Measurements from ENCODE around the gene TYW1.
"Not testable (repeated sequence)": the region's sequence is repeated elsewhere in the genome, so short reads cannot be mapped to it uniquely, and the experiment has no call there.

Gene TYW1

GRCh38 chr7:67076120-67076519, 79.5 kb downstream of the TYW1 start:
- H3K9me3 ChIP-seq (ENCODE audit: control insufficient read depth in 2 of 2, low read length in 2 of 2); H3K9ac ChIP-seq (ENCODE audit: low read depth in 1 of 2, low read length in 2 of 2); H3K4me3 ChIP-seq (ENCODE audit: low read length in 2 of 2); H3K27me3 ChIP-seq (ENCODE audit: control insufficient read depth in 2 of 2, insufficient read depth in 2 of 2, low read length in 2 of 2); H3K4me1 ChIP-seq (ENCODE audit: control insufficient read depth in 2 of 2, insufficient read depth in 2 of 2, low read length in 2 of 2); H3K27ac ChIP-seq (ENCODE audit: low read depth in 2 of 2, low read length in 2 of 2): not testable (repeated sequence)
- H3K36me3 ChIP-seq (ENCODE audit: control insufficient read depth in 2 of 2, insufficient read depth in 2 of 2, low read length in 2 of 2) = peaks cover 2 to 11% of the 10 kb centered on the region in 2 donors

DNA sequence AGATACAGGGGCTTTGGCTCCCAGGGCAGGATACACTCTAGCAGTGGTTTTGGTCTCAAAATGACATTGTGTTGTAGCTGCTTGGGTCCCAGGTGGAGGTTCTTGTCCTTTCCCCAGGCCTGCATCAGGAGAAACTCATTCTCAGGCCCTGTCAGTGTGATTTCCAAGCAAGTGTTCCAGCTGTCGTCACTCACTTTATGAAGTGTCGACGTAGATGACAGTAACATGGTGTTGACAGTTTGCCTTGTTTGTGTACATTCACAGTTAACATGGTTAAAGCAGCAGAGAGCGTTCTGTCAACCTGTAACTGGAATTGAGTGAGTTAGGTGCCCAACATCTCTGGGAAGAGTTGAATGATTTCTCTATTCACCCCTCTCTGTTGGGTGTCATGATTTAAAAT, 86.2 kb downstream of the TYW1 start:
- not testable (repeated sequence) for H3K4me3 ChIP-seq (ENCODE audit: low read length in 2 of 2); H3K9ac ChIP-seq (ENCODE audit: low read depth in 1 of 2, low read length in 2 of 2); H3K4me1 ChIP-seq (ENCODE audit: control insufficient read depth in 2 of 2, insufficient read depth in 2 of 2, low read length in 2 of 2); H3K27ac ChIP-seq (ENCODE audit: low read depth in 2 of 2, low read length in 2 of 2); H3K9me3 ChIP-seq (ENCODE audit: control insufficient read depth in 2 of 2, low read length in 2 of 2); H3K36me3 ChIP-seq (ENCODE audit: control insufficient read depth in 2 of 2, insufficient read depth in 2 of 2, low read length in 2 of 2); H3K27me3 ChIP-seq (ENCODE audit: control insufficient read depth in 2 of 2, insufficient read depth in 2 of 2, low read length in 2 of 2)

DNA sequence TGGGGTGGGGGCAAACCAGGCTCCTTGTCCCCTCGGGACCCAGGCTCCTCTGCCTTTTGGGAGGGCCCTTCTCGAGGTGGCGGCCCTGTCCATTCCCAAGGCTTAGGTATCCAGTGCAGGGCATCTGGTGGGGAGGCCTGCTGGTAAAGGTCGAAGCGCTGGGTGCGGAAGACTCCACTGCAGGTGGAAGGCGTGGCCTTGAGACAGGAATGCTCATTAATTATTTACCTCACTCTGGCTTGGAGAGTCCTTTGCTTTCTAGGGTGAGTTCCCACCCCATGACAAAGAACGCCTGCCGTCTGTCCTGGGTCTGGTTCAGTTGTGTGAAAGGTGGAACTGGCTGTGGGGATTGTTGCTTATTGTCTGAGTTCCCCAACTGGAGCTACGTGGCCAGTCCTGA, 92.6 kb downstream of the TYW1 start:
- not testable (repeated sequence) for H3K9me3 ChIP-seq (ENCODE audit: control insufficient read depth in 2 of 2, low read length in 2 of 2); H3K9ac ChIP-seq (ENCODE audit: low read depth in 1 of 2, low read length in 2 of 2); H3K36me3 ChIP-seq (ENCODE audit: control insufficient read depth in 2 of 2, insufficient read depth in 2 of 2, low read length in 2 of 2); H3K4me3 ChIP-seq (ENCODE audit: low read length in 2 of 2); H3K4me1 ChIP-seq (ENCODE audit: control insufficient read depth in 2 of 2, insufficient read depth in 2 of 2, low read length in 2 of 2); H3K27me3 ChIP-seq (ENCODE audit: control insufficient read depth in 2 of 2, insufficient read depth in 2 of 2, low read length in 2 of 2)
- H3K27ac ChIP-seq (ENCODE audit: low read depth in 2 of 2, low read length in 2 of 2) = peak overlapping the region; percentile 21 to 23

DNA sequence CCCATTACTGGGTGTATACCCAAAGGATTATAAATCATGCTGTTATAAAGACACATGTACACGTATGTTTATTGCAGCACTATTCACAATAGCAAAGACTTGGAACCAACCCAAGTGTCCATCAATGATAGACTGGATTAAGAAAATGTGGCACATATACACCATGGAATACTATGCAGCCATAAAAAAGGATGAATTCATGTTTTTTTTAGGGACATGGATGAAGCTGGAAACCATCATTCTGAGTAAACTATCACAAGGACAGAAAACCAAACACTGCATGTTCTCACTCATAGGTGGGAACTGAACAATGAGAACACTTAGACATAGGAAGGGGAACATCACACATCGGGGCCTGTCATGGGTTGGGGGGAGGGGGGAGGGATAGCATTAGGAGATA, 94.4 kb downstream of the TYW1 start:
- not testable (repeated sequence) for H3K36me3 ChIP-seq (ENCODE audit: control insufficient read depth in 2 of 2, insufficient read depth in 2 of 2, low read length in 2 of 2); H3K9ac ChIP-seq (ENCODE audit: low read depth in 1 of 2, low read length in 2 of 2); H3K9me3 ChIP-seq (ENCODE audit: control insufficient read depth in 2 of 2, low read length in 2 of 2); H3K27me3 ChIP-seq (ENCODE audit: control insufficient read depth in 2 of 2, insufficient read depth in 2 of 2, low read length in 2 of 2); H3K27ac ChIP-seq (ENCODE audit: low read depth in 2 of 2, low read length in 2 of 2); H3K4me3 ChIP-seq (ENCODE audit: low read length in 2 of 2); H3K4me1 ChIP-seq (ENCODE audit: control insufficient read depth in 2 of 2, insufficient read depth in 2 of 2, low read length in 2 of 2)

DNA sequence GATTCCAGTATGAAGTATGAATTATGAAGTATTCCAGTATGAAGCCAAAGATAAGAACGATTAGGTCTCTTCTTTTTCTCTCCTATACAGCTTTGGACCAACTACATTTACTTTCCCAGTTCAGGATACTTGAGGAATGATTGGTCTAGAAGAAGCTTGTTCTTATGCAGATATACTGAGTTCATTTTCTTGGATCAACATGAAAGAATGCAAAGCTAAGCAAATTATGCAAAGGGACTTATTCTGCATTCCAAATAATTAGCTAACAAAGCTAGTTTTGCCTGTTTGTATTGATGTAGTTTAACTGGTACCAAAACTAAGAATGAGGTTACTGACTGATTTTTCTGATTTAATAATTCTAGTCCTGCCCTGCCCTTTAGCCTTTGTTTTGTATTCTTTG, 101.4 kb downstream of the TYW1 start:
- H3K9ac ChIP-seq (ENCODE audit: low read depth in 1 of 2, low read length in 2 of 2); H3K4me1 ChIP-seq (ENCODE audit: control insufficient read depth in 2 of 2, insufficient read depth in 2 of 2, low read length in 2 of 2); H3K36me3 ChIP-seq (ENCODE audit: control insufficient read depth in 2 of 2, insufficient read depth in 2 of 2, low read length in 2 of 2); H3K9me3 ChIP-seq (ENCODE audit: control insufficient read depth in 2 of 2, low read length in 2 of 2); H3K4me3 ChIP-seq (ENCODE audit: low read length in 2 of 2); H3K27me3 ChIP-seq (ENCODE audit: control insufficient read depth in 2 of 2, insufficient read depth in 2 of 2, low read length in 2 of 2); H3K27ac ChIP-seq (ENCODE audit: low read depth in 2 of 2, low read length in 2 of 2): not testable (repeated sequence)

- not testable (repeated sequence) for H3K4me1 ChIP-seq (ENCODE audit: control insufficient read depth in 2 of 2, insufficient read depth in 2 of 2, low read length in 2 of 2); H3K27me3 ChIP-seq (ENCODE audit: control insufficient read depth in 2 of 2, insufficient read depth in 2 of 2, low read length in 2 of 2); H3K36me3 ChIP-seq (ENCODE audit: control insufficient read depth in 2 of 2, insufficient read depth in 2 of 2, low read length in 2 of 2); H3K9me3 ChIP-seq (ENCODE audit: control insufficient read depth in 2 of 2, low read length in 2 of 2); H3K9ac ChIP-seq (ENCODE audit: low read depth in 1 of 2, low read length in 2 of 2); H3K4me3 ChIP-seq (ENCODE audit: low read length in 2 of 2); H3K27ac ChIP-seq (ENCODE audit: low read depth in 2 of 2, low read length in 2 of 2)
Observed at GRCh38 chr7:67099406-67099805, 102.8 kb downstream of the TYW1 start.

DNA sequence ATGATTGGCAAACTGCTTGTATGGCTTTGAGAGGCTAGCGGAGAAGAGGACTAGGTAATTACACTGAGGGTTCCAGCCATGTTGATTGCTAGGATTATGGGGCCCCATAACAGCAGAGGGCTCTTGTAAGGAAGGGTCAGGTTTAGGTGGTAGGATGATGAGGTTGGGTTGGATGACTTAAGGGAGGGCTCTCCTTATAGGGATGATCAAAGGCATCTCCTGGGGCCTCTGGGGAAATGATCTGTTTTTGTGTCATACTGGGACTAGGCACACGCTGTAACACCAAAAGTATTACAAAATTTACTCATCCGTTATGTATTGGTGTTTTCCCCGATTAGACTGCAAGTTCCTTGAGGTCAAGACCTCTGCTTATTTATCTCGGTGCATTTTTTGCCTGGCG, 103.4 kb downstream of the TYW1 start:
- not testable (repeated sequence) for H3K9me3 ChIP-seq (ENCODE audit: control insufficient read depth in 2 of 2, low read length in 2 of 2); H3K4me3 ChIP-seq (ENCODE audit: low read length in 2 of 2); H3K36me3 ChIP-seq (ENCODE audit: control insufficient read depth in 2 of 2, insufficient read depth in 2 of 2, low read length in 2 of 2); H3K27ac ChIP-seq (ENCODE audit: low read depth in 2 of 2, low read length in 2 of 2); H3K4me1 ChIP-seq (ENCODE audit: control insufficient read depth in 2 of 2, insufficient read depth in 2 of 2, low read length in 2 of 2); H3K9ac ChIP-seq (ENCODE audit: low read depth in 1 of 2, low read length in 2 of 2); H3K27me3 ChIP-seq (ENCODE audit: control insufficient read depth in 2 of 2, insufficient read depth in 2 of 2, low read length in 2 of 2)

- H3K4me1 ChIP-seq (ENCODE audit: control insufficient read depth in 2 of 2, insufficient read depth in 2 of 2, low read length in 2 of 2) = peaks cover 0 to 2% of the 10 kb centered on the region in 2 donors
- H3K27ac ChIP-seq (ENCODE audit: low read depth in 2 of 2, low read length in 2 of 2) = peak overlapping the region; percentile 52 to 75
- peak overlapping the region in 1 of 2 donors; percentile 26 for H3K4me3 ChIP-seq (ENCODE audit: low read length in 2 of 2)
- H3K36me3 ChIP-seq (ENCODE audit: control insufficient read depth in 2 of 2, insufficient read depth in 2 of 2, low read length in 2 of 2) = peaks cover 0 to 5% of the 10 kb centered on the region in 2 donors
- no peaks in the 10 kb centered on the region for H3K9me3 ChIP-seq (ENCODE audit: control insufficient read depth in 2 of 2, low read length in 2 of 2)
- no peak overlapping the region for H3K9ac ChIP-seq (ENCODE audit: low read depth in 1 of 2, low read length in 2 of 2)
- no peaks in the 10 kb centered on the region for H3K27me3 ChIP-seq (ENCODE audit: control insufficient read depth in 2 of 2, insufficient read depth in 2 of 2, low read length in 2 of 2)
Observed at GRCh38 chr7:67100956-67101361, 104.3 kb downstream of the TYW1 start.

GRCh38 chr7:67104937-67105336, 108.3 kb downstream of the TYW1 start:
- H3K27ac ChIP-seq (ENCODE audit: low read depth in 2 of 2, low read length in 2 of 2); H3K9ac ChIP-seq (ENCODE audit: low read depth in 1 of 2, low read length in 2 of 2); H3K36me3 ChIP-seq (ENCODE audit: control insufficient read depth in 2 of 2, insufficient read depth in 2 of 2, low read length in 2 of 2); H3K4me3 ChIP-seq (ENCODE audit: low read length in 2 of 2); H3K9me3 ChIP-seq (ENCODE audit: control insufficient read depth in 2 of 2, low read length in 2 of 2); H3K4me1 ChIP-seq (ENCODE audit: control insufficient read depth in 2 of 2, insufficient read depth in 2 of 2, low read length in 2 of 2); H3K27me3 ChIP-seq (ENCODE audit: control insufficient read depth in 2 of 2, insufficient read depth in 2 of 2, low read length in 2 of 2): not testable (repeated sequence)

DNA sequence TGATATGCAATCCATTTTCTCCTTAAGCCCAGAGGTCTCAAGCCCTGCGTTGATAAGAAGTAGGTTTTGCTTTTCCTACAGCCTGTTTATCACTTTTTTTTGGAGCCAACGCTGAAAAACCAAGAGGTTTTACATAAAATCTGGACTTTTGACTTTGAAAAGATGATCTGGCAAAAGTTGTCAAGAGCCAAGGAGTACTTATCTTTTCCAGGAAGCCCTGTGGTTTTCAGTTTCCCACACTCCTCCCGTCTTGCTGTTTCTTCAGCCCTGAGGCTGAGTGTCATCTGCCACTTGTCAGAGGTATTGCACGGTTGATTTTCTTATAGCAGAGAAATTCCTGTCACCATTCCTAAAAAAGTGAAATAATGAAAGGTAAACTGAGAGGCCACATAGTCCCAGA, 108.7 kb downstream of the TYW1 start:
- Histone ChIP-seq H3K9me3 (ENCODE audit: control insufficient read depth in 2 of 2, low read length in 2 of 2) (no peaks in the 10 kb centered on the region), H3K9ac (ENCODE audit: low read depth in 1 of 2, low read length in 2 of 2) (no peak overlapping the region), H3K4me1 (ENCODE audit: control insufficient read depth in 2 of 2, insufficient read depth in 2 of 2, low read length in 2 of 2) (peaks cover 0 to 2% of the 10 kb centered on the region in 2 donors), H3K36me3 (ENCODE audit: control insufficient read depth in 2 of 2, insufficient read depth in 2 of 2, low read length in 2 of 2) (peaks cover 0 to 8% of the 10 kb centered on the region in 2 donors), H3K4me3 (ENCODE audit: low read length in 2 of 2) (no peak overlapping the region), H3K27me3 (ENCODE audit: control insufficient read depth in 2 of 2, insufficient read depth in 2 of 2, low read length in 2 of 2) (no peaks in the 10 kb centered on the region), H3K27ac (ENCODE audit: low read depth in 2 of 2, low read length in 2 of 2) (no peak overlapping the region)

- H3K36me3 ChIP-seq (ENCODE audit: control insufficient read depth in 2 of 2, insufficient read depth in 2 of 2, low read length in 2 of 2); H3K9me3 ChIP-seq (ENCODE audit: control insufficient read depth in 2 of 2, low read length in 2 of 2); H3K9ac ChIP-seq (ENCODE audit: low read depth in 1 of 2, low read length in 2 of 2); H3K4me3 ChIP-seq (ENCODE audit: low read length in 2 of 2); H3K27me3 ChIP-seq (ENCODE audit: control insufficient read depth in 2 of 2, insufficient read depth in 2 of 2, low read length in 2 of 2); H3K27ac ChIP-seq (ENCODE audit: low read depth in 2 of 2, low read length in 2 of 2); H3K4me1 ChIP-seq (ENCODE audit: control insufficient read depth in 2 of 2, insufficient read depth in 2 of 2, low read length in 2 of 2): not testable (repeated sequence)
Observed at GRCh38 chr7:67106255-67106654, 109.6 kb downstream of the TYW1 start.
